Measurements from ENCODE around the gene NR5A2.

The NR5A2 gene

GRCh38 chr1:200021577-200022238, 5.8 kb upstream of the NR5A2 start:
- no peak for DNase-seq (ENCODE audit: extremely low read depth, insufficient read length)
- TF ChIP-seq CTCF (IDR thresholded peaks at IDR 0.05; ENCODE audit: insufficient read depth, low read length, poor library complexity, severe bottlenecking) = no peak
- Histone ChIP-seq H3K36me3 (ENCODE audit: control insufficient read depth, insufficient read depth, low read length) (no peaks in the 10 kb centered on the region), H3K4me3 (replicated peaks; ENCODE audit: low read depth, low read length) (no peak overlapping the region), H3K27me3 (replicated peaks; ENCODE audit: control insufficient read depth, insufficient read depth, low read length) (no peaks in the 10 kb centered on the region)

- no peaks in the 10 kb centered on the region for H3K27me3 ChIP-seq (replicated peaks; ENCODE audit: control insufficient read depth, insufficient read depth, low read length)
- H3K4me3 ChIP-seq (replicated peaks; ENCODE audit: low read depth, low read length) = no peak overlapping the region
- TF ChIP-seq CTCF (IDR thresholded peaks at IDR 0.05; ENCODE audit: insufficient read depth, low read length, poor library complexity, severe bottlenecking) = no peak
- no peaks in the 10 kb centered on the region for H3K36me3 ChIP-seq (ENCODE audit: control insufficient read depth, insufficient read depth, low read length)
- DNase-seq (ENCODE audit: extremely low read depth, insufficient read length) = no peak
Measured at GRCh38 chr1:200022239-200022804, 5.2 kb upstream of the NR5A2 start.

- no peak for TF ChIP-seq CTCF (IDR thresholded peaks at IDR 0.05; ENCODE audit: insufficient read depth, low read length, poor library complexity, severe bottlenecking)
- H3K36me3 ChIP-seq (ENCODE audit: control insufficient read depth, insufficient read depth, low read length) = no peaks in the 10 kb centered on the region
- peak overlapping the region; percentile 20 for H3K4me3 ChIP-seq (replicated peaks; ENCODE audit: low read depth, low read length)
- peaks cover 1% of the 10 kb centered on the region for H3K27me3 ChIP-seq (replicated peaks; ENCODE audit: control insufficient read depth, insufficient read depth, low read length)
- no peak for DNase-seq (ENCODE audit: extremely low read depth, insufficient read length)
Measured at GRCh38 chr1:200028586-200029034, 1.1 kb downstream of the NR5A2 start.

- Histone ChIP-seq H3K27me3 (replicated peaks; ENCODE audit: control insufficient read depth, insufficient read depth, low read length) (peaks cover 1% of the 10 kb centered on the region), H3K36me3 (ENCODE audit: control insufficient read depth, insufficient read depth, low read length) (no peaks in the 10 kb centered on the region), H3K4me3 (replicated peaks; ENCODE audit: low read depth, low read length) (peak overlapping the region; percentile 25)
- no peak for TF ChIP-seq CTCF (IDR thresholded peaks at IDR 0.05; ENCODE audit: insufficient read depth, low read length, poor library complexity, severe bottlenecking)
- DNase-seq (ENCODE audit: extremely low read depth, insufficient read length) = peak; percentile 32
Measured at GRCh38 chr1:200029035-200029821, 1.7 kb downstream of the NR5A2 start.

- H3K4me3 ChIP-seq (replicated peaks; ENCODE audit: low read depth, low read length) = no peak overlapping the region
- peaks cover 1% of the 10 kb centered on the region for H3K27me3 ChIP-seq (replicated peaks; ENCODE audit: control insufficient read depth, insufficient read depth, low read length)
- no peak for TF ChIP-seq CTCF (IDR thresholded peaks at IDR 0.05; ENCODE audit: insufficient read depth, low read length, poor library complexity, severe bottlenecking)
- DNase-seq (ENCODE audit: extremely low read depth, insufficient read length) = no peak
- no peaks in the 10 kb centered on the region for H3K36me3 ChIP-seq (ENCODE audit: control insufficient read depth, insufficient read depth, low read length)
Measured at GRCh38 chr1:200029822-200030152, 2.3 kb downstream of the NR5A2 start.
